DMS79 (cell line): ENCODE measurements around the gene ZEB1.

Experiments used
- DNase-seq: peaks from one replicate; lab custom pipeline; 2025; lab: John Stamatoyannopoulos, UW

ZEB1 gene

GRCh38 chr10:31318854-31319601 lies at the start of gene ZEB1:
Gene ZEB1 (plus strand): TSS chr10:31319216. CDS start chr10:31319235, 19 bp downstream.
- peak; percentile 63 for DNase-seq

GRCh38 chr10:31270954-31271353 lies 48.1 kb upstream of the ZEB1 start:
- DNase-seq = no peak

- DNase-seq = no peak
Observed at GRCh38 chr10:31272841-31273240, 46.2 kb upstream of the ZEB1 start.

GRCh38 chr10:31273789-31274188 lies 45.2 kb upstream of the ZEB1 start:
- DNase-seq = no peak

GRCh38 chr10:31274310-31274709 lies 44.7 kb upstream of the ZEB1 start:
- no peak for DNase-seq

DNA sequence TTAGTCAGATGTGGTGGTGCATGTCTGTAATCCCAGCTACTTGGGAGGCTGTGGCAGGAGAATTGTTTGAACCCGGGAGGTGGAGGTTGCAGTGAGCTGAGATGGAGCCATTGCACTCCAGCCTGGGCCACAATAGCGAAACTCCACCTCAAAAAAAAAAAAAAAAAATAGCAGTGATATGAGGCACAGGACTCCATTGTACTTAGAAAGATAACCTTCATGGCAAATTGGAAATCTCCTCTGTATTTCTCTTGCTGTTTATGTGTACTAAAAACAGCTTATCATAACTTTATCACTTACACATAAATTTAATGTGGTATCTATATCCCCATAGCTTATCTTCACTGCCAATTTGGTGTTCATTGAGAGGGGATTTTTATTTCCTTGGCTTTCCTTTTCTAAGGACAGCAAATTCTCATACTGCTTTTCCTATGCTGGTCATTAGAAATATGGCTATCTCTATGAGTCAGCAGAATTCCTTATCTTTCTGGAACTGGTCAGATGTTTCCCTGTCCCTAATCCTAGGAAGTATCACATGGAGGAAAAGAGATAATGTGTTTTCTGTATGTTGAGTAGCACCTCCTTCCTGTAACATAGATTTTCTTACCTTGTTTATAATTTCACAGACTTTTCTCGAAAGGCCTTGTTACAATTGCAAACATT lies 40.6 kb upstream of the ZEB1 start:
- DNase-seq = no peak

DNA sequence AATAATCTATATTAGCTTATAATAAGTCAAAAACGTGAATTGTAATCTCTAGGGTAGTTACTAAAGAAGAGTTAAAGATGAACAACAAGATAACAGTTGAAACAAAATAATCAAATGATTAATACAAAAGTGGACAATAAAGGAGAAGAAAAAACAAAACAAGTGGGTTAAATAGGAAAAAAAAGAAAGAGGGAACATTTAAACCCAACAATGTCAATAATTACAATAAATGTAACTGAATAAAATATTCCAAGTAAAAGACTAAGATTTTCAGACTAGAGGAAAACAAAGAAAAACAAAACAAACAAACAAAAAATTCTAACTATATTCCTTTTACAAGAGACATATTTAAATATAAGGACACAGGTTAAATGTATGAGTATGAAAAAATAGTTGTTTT lies 38.0 kb upstream of the ZEB1 start:
- no peak for DNase-seq

- DNase-seq = no peak
Observed at GRCh38 chr10:31288001-31288400, 31.0 kb upstream of the ZEB1 start.

- DNase-seq = no peak
Observed at GRCh38 chr10:31288962-31289361, 30.1 kb upstream of the ZEB1 start.

DNA sequence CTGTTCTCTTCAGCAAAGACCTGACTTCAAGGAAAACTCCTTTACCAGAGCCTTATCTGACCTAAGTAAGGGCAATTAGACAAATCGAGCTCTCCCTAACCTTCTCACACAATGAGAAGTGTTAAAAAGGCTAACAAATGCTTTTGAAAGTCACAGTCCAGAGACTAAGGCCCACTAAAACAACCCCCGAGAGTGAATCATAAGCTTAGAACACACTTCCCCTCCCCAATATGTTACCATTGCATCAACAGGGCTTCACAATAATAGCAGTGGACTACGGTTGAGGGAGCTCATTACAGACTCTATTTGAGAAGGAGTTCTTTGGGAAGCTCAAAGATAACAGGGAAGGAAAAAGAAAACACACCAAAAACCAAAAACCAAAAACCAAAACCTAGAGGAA lies 28.6 kb upstream of the ZEB1 start:
- DNase-seq = no peak

GRCh38 chr10:31291123-31291522 lies 27.9 kb upstream of the ZEB1 start:
- no peak for DNase-seq

- no peak for DNase-seq
Observed at GRCh38 chr10:31294558-31294957, 24.5 kb upstream of the ZEB1 start.

- DNase-seq = no peak
Observed at GRCh38 chr10:31296754-31297153, 22.3 kb upstream of the ZEB1 start.

GRCh38 chr10:31299119-31299518 lies 19.9 kb upstream of the ZEB1 start:
- no peak for DNase-seq

- no peak for DNase-seq
Observed at GRCh38 chr10:31303212-31303611, 15.8 kb upstream of the ZEB1 start.

GRCh38 chr10:31304291-31304970 lies 14.6 kb upstream of the ZEB1 start:
- no peak for DNase-seq

DNA sequence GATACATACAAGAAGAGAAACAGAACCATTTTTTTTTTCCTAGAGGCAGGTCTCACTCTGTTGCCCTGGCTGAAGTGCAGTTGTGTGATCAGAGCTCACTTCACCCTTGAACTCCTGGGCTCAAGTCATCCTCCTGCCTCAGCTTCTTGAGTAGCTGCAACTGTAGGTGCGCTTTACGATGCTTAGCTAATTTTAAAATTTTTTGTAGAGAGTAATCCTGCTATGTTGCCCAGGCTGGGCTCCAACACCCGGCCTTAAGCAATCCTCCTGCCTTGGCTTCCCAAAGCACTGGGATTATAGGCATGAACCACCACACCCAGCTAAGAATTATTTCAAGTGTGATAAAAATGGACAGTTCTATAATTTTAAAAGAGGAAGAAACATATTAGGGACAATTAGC lies 5.6 kb upstream of the ZEB1 start:
- DNase-seq = no peak

DNA sequence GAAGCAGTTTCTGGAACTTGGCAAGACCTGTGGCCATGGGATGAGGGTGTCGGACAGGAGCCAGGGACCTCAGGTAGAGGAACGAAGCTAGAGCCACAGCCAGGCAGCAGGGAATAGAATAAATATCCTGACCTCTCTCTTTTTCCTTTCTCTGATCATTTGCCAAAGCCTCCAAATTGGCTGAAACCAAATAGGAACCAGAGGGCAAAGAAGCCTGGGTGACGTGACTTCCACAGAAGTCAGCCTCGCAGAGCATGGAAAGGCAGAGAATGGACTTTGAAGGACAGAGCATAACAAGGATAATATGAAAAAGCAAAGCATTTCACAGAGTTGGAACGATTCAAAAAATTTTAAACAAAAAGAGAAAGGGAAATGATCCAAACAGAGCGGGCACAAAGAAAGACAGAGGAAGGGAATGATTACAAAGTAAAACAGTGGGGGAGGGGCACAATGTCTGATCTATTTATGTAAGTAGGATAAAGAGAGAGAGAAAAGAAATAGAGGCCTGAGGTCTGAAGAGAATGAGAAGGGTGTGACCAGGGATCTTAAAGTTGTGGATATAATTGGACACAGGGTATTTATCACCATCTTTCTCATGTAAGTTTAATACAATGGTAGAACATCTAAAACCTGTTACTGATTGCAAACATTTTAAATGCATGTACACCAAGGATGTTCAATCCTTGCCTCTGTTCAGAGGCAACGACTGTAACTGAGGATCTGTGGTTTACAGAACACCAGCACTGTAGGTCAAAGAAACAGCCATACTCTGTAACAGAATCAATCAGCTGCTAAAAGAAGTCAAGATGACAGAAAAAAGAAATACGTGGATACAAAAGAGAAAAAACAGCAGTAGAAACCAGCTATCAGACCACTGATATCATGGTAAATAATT lies 4.5 kb upstream of the ZEB1 start:
- no peak for DNase-seq

DNA sequence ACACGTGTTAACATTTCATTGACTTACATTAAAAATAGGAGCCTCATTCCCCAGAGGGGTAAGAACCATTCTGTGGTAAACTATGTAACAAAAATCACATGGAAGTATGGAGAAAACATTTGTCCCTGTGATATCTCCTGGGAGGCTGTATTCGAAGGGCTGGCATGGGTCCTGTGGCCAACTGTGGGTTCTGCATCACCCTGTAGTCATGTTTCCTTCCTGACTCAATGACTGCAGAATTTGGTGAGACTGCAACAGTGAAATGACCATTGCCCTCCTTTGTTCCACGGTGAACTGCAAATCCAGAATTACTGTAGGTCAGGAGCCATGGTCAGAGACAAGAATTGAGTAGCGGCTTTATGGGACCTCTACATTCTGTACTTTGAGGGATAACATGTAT lies 3.6 kb upstream of the ZEB1 start:
- DNase-seq = no peak

GRCh38 chr10:31317171-31317570 lies 1.8 kb upstream of the ZEB1 start:
- no peak for DNase-seq

DNA sequence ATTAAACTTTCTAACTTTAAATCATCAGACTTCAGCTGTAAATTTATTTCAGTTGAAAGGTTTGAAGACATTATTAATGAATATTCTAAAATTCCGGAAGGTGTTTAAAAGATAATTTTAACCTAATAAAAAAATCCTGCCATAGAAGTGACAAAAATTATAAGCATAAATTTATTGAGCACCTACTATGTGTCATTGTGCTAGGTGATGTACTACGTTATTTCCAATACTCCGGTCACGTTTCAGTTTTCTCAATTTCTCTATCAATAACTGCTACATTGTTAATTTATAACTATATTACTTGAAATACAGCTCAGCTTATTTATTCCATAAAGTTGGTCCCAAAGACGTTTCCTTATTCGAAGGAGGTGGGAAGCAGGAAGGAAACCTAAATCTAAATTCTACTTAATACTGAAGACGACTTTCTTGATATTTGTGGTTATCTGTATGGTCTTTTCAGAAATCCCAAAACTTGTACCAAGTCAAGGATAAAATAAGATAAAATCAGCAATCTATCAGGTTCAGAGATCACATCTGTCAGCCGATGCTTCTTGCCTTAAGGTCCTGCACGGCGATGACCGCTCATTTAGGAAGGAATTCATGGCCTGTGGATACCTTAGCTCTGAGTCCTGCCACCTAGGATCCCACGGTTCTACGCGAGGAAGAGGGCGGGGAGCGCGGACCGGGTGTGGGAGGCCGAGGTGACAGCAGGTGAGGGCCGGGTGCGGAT lies 1.2 kb upstream of the ZEB1 start:
- no peak for DNase-seq
